AG04450 (cell line): ENCODE results near the gene CLDN16. TPM values are rescaled to one million over a fixed set of nuclear protein-coding genes. Genes with fewer than 3 reads are reported as not detected.
A peak's percentile ranks its signal among the peaks of the same experiment; 100 is the strongest.

ENCODE experiments used
- CTCF ChIA-PET: fragments of 300-600, 350-600 bp; formaldehyde crosslinking; extraction: SDS; loops from one replicate; lab custom pipeline; 2022; ENCODE audit warnings: antibody characterized with exemption, inconsistent platforms; lab: Charles Lee
- POLR2A ChIA-PET: fragments of 350-600 bp; formaldehyde crosslinking; extraction: SDS; loops from one replicate; lab custom pipeline; 2021; ENCODE audit warnings: antibody characterized with exemption, inconsistent platforms; lab: Yijun Ruan, JAX
- DNase-seq: peaks from one replicate; pipeline ENCODE4 v3.0.0-alpha.2; 2011; ENCODE audit warnings: low read depth, low spot score
- H3K27ac ChIP-seq: one replicate; pipeline ENCODE4 v1.5.1; 2012; ENCODE audit warnings: low read depth, low read length, control low read depth
- H3K27me3 ChIP-seq: one replicate; pipeline ENCODE4 v1.6.0; 2012; ENCODE audit warnings: low read length; ENCODE audit not compliant: control insufficient read depth, insufficient read depth
- H3K4me3 ChIP-seq: 2 replicates; pipeline ENCODE4 v1.5.1; 2011; ENCODE audit warnings: mild to moderate bottlenecking, low read depth, low read length, control low read depth
- H3K9me3 ChIP-seq: 2 replicates; pipeline ENCODE4 v1.5.1; 2012; ENCODE audit warnings: low read length; ENCODE audit not compliant: control insufficient read depth, insufficient read depth
- polyA plus RNA-seq: library from polyadenylated mRNA; depleted of rRNA; stranded (reverse); fragments of >200 nt; gene quantifications from 2 replicates; pipeline ENCODE4 v1.2.3, GENCODE V29; 2011
- TF ChIP-seq, protein P1 (sequence below): IDR thresholded peaks from 2 replicates; pipeline ENCODE4 v1.5.1; 2011; ENCODE audit warnings: low read depth, low read length, control low read depth, inconsistent platforms

CLDN16 gene
- polyA plus RNA-seq, 1 experiment: 0.04 TPM

- CTCF ChIA-PET: interaction anchor here (1.5 to 3.6 kb wide), 5 partner anchors 11 to 452 kb away, joined by 5 to 39 read pairs (median 12); partner anchors contain the start of gene CLDN1
- H3K27ac ChIP-seq: no peak overlapping the region
- TF ChIP-seq, protein P1, sequence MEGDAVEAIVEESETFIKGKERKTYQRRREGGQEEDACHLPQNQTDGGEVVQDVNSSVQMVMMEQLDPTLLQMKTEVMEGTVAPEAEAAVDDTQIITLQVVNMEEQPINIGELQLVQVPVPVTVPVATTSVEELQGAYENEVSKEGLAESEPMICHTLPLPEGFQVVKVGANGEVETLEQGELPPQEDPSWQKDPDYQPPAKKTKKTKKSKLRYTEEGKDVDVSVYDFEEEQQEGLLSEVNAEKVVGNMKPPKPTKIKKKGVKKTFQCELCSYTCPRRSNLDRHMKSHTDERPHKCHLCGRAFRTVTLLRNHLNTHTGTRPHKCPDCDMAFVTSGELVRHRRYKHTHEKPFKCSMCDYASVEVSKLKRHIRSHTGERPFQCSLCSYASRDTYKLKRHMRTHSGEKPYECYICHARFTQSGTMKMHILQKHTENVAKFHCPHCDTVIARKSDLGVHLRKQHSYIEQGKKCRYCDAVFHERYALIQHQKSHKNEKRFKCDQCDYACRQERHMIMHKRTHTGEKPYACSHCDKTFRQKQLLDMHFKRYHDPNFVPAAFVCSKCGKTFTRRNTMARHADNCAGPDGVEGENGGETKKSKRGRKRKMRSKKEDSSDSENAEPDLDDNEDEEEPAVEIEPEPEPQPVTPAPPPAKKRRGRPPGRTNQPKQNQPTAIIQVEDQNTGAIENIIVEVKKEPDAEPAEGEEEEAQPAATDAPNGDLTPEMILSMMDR: no peak
Observed at GRCh38 chr3:190414297-190414696, 26.3 kb downstream of the CLDN16 start.

GRCh38 chr3:190424108-190424477 lies 36.1 kb downstream of the CLDN16 start:
- ChIA-PET CTCF (interaction anchor here (0.6 to 5.2 kb wide), 34 partner anchors 11 to 466 kb away, joined by 3 to 126 read pairs (median 5); partner anchors contain the start of genes CLDN1 and CLDN16), POLR2A (interaction anchor here (0.7 kb wide), 1 partner anchor 322 kb away, joined by 3 read pairs; no protein-coding TSS in a partner anchor)
- no peak for DNase-seq
- Histone ChIP-seq H3K27me3 (no peaks in the 10 kb centered on the region), H3K27ac (no peak overlapping the region), H3K9me3 (no peaks in the 10 kb centered on the region), H3K4me3 (no peak overlapping the region)
- TF ChIP-seq, protein P1: no peak

More at GRCh38 chr3:190414297-190414696, 26.3 kb downstream of the CLDN16 start:
- no peak for DNase-seq
- no peaks in the 10 kb centered on the region; the same call in 1 of the 2 replicates for H3K9me3 ChIP-seq
- no peaks in the 10 kb centered on the region for H3K27me3 ChIP-seq
- POLR2A ChIA-PET: no interaction called here
- no peak overlapping the region for H3K4me3 ChIP-seq

DNA sequence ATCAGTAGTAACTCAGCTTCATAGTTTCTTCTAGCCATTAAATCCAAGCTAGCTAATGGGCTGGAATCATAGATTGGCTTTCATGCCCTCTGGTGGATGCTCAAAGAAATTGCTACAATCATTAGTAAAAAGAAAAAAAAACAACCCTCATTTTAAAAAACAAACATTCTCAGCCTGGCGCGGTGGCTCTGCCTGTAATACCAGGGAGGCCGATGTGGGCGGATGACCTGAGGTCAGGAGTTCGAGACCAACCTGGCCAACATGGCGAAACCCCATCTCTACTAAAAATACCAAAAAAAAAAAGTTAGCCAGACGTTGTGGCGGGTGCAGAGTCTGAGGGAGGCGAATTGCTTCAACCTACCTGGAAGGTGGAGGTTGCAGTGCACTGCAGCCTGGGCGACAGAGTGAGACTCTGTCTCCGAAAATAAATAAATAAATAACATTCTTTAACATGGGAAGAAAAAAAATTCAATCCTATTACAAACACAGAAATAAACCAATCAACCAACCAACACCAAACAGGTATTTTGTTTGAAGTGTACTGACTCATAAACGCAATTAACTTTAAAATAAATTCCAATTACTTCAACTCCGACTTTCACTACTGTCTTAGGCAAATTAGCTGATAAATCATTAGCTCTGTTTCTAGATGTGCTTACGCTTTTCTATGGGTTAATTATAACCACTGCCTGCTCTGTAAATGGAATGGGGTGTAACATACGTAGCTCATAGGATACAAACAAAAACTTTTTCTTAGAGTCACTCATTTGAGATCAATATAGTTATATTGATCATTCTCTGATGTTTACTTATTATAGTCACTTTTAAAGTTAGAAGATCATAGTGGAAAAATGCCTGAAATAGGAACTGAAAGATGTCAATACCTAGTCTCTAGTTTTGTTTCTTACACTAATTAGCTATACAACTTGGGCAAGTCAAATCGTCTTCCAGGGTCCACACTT lies 36.8 kb downstream of the CLDN16 start:
- CTCF ChIA-PET: interaction anchor here (0.7 to 5.2 kb wide), 37 partner anchors 8 to 467 kb away, joined by 3 to 126 read pairs (median 5); partner anchors contain the start of gene CLDN1

GRCh38 chr3:190425833-190426232 lies 37.9 kb downstream of the CLDN16 start:
- ChIA-PET CTCF (interaction anchor here (0.6 to 5.2 kb wide), 17 partner anchors 9 to 467 kb away, joined by 3 to 126 read pairs (median 6); partner anchors contain the start of gene CLDN1), POLR2A (no interaction called here)
- H3K4me3 ChIP-seq: no peak overlapping the region
- TF ChIP-seq, protein P1: no peak
- no peaks in the 10 kb centered on the region for H3K27me3 ChIP-seq
- DNase-seq: no peak
- no peaks in the 10 kb centered on the region for H3K9me3 ChIP-seq
- H3K27ac ChIP-seq: no peak overlapping the region

More for the DNA sequence above, 36.8 kb downstream of the CLDN16 start:
- POLR2A ChIA-PET: interaction anchor here (0.7 kb wide), 1 partner anchor 323 kb away, joined by 3 read pairs; no protein-coding TSS in a partner anchor
- Histone ChIP-seq H3K4me3 (no peak overlapping the region), H3K27ac (no peak overlapping the region), H3K9me3 (no peaks in the 10 kb centered on the region), H3K27me3 (no peaks in the 10 kb centered on the region)
- peak; percentile 37 for DNase-seq
- TF ChIP-seq, protein P1: peak; percentile 75
